ENCODE measurements around the gene CBX7. TPM values are rescaled to one million over a fixed set of nuclear protein-coding genes. Genes with fewer than 3 reads are reported as not detected.

The CBX7 gene
- total and polyA plus RNA-seq, 4 donors: 74.8 to 110 (median 92.0) TPM

- Histone ChIP-seq H3K4me1 (ENCODE audit: control insufficient read depth in 1 of 2, insufficient read depth in 2 of 2, low read length in 2 of 2) (no peaks in the 10 kb centered on the region), H3K27me3 (ENCODE audit: control insufficient read depth in 1 of 2, insufficient read depth in 2 of 2, low read length in 1 of 2) (no peaks in the 10 kb centered on the region), H3K9me3 (ENCODE audit: control insufficient read depth, low read length) (no peaks in the 10 kb centered on the region), H3K4me3 (ENCODE audit: low read length in 2 of 2) (no peak overlapping the region), H3K36me3 (ENCODE audit: control insufficient read depth in 1 of 2, insufficient read depth in 2 of 2, low read length in 1 of 2) (no peaks in the 10 kb centered on the region), H3K27ac (ENCODE audit: low read depth in 1 of 2, low read length in 2 of 2) (no peak overlapping the region)
- ATAC-seq (ENCODE audit: low FRiP score): no peak
- 88 to 94% methylated on average over 14 of the region's 14 CpGs for WGBS, 2 donors
- DNase-seq: no peak
- intact Hi-C loops (cut with DNase I): no loop called here
These were observed 57.6 kb downstream of the CBX7 start for GRCh38 chr22:39094717-39095389.

- no peak for DNase-seq
- no peaks in the 10 kb centered on the region for H3K4me1 ChIP-seq (ENCODE audit: control insufficient read depth in 1 of 2, insufficient read depth in 2 of 2, low read length in 2 of 2)
These were observed 60.2 kb downstream of the CBX7 start for GRCh38 chr22:39092111-39092862.

GRCh38 chr22:39091126-39092081, 61.1 kb downstream of the CBX7 start:
- 83% methylated on average over 23 of the region's 23 CpGs for WGBS, 2 donors
- no peak overlapping the region for H3K27ac ChIP-seq (ENCODE audit: low read depth in 1 of 2, low read length in 2 of 2)
- DNase-seq (peak in 1 of 2 donors; percentile 68), ATAC-seq (ENCODE audit: low FRiP score) (no peak)
- no peaks in the 10 kb centered on the region for H3K36me3 ChIP-seq (ENCODE audit: control insufficient read depth in 1 of 2, insufficient read depth in 2 of 2, low read length in 1 of 2)
- no peaks in the 10 kb centered on the region for H3K4me1 ChIP-seq (ENCODE audit: control insufficient read depth in 1 of 2, insufficient read depth in 2 of 2, low read length in 2 of 2)
- H3K27me3 ChIP-seq (ENCODE audit: control insufficient read depth in 1 of 2, insufficient read depth in 2 of 2, low read length in 1 of 2): no peaks in the 10 kb centered on the region
- no peaks in the 10 kb centered on the region for H3K9me3 ChIP-seq (ENCODE audit: control insufficient read depth, low read length)
- intact Hi-C loops (cut with DNase I): no loop called here
- H3K4me3 ChIP-seq (ENCODE audit: low read length in 2 of 2): no peak overlapping the region

More at GRCh38 chr22:39092111-39092862, 60.2 kb downstream of the CBX7 start:
- ATAC-seq (ENCODE audit: low FRiP score): no peak
- Histone ChIP-seq H3K4me3 (ENCODE audit: low read length in 2 of 2) (no peak overlapping the region), H3K27me3 (ENCODE audit: control insufficient read depth in 1 of 2, insufficient read depth in 2 of 2, low read length in 1 of 2) (no peaks in the 10 kb centered on the region), H3K9me3 (ENCODE audit: control insufficient read depth, low read length) (no peaks in the 10 kb centered on the region), H3K36me3 (ENCODE audit: control insufficient read depth in 1 of 2, insufficient read depth in 2 of 2, low read length in 1 of 2) (no peaks in the 10 kb centered on the region), H3K27ac (ENCODE audit: low read depth in 1 of 2, low read length in 2 of 2) (no peak overlapping the region)
- intact Hi-C loops (cut with DNase I): no loop called here
- 70 to 74% methylated on average over 8 of the region's 8 CpGs for WGBS, 2 donors

GRCh38 chr22:39090426-39091064, 61.9 kb downstream of the CBX7 start:
- ATAC-seq (ENCODE audit: low FRiP score): no peak
- 78 to 82% methylated on average over 15 of the region's 15 CpGs for WGBS, 2 donors

GRCh38 chr22:39089928-39090327, 62.6 kb downstream of the CBX7 start:
- peak in 1 of 2 donors; percentile 63 for DNase-seq
- Histone ChIP-seq H3K9me3 (ENCODE audit: control insufficient read depth, low read length) (no peaks in the 10 kb centered on the region), H3K27me3 (ENCODE audit: control insufficient read depth in 1 of 2, insufficient read depth in 2 of 2, low read length in 1 of 2) (no peaks in the 10 kb centered on the region), H3K36me3 (ENCODE audit: control insufficient read depth in 1 of 2, insufficient read depth in 2 of 2, low read length in 1 of 2) (no peaks in the 10 kb centered on the region), H3K4me1 (ENCODE audit: control insufficient read depth in 1 of 2, insufficient read depth in 2 of 2, low read length in 2 of 2) (no peaks in the 10 kb centered on the region), H3K4me3 (ENCODE audit: low read length in 2 of 2) (no peak overlapping the region), H3K27ac (ENCODE audit: low read depth in 1 of 2, low read length in 2 of 2) (no peak overlapping the region)
- intact Hi-C loops (cut with DNase I): no loop called here
- no peak for ATAC-seq (ENCODE audit: low FRiP score)
- WGBS, 2 donors: 77 to 78% methylated on average over 6 of the region's 6 CpGs

More at GRCh38 chr22:39090426-39091064, 61.9 kb downstream of the CBX7 start:
- Histone ChIP-seq H3K27me3 (ENCODE audit: control insufficient read depth in 1 of 2, insufficient read depth in 2 of 2, low read length in 1 of 2) (no peaks in the 10 kb centered on the region), H3K9me3 (ENCODE audit: control insufficient read depth, low read length) (no peaks in the 10 kb centered on the region), H3K36me3 (ENCODE audit: control insufficient read depth in 1 of 2, insufficient read depth in 2 of 2, low read length in 1 of 2) (no peaks in the 10 kb centered on the region), H3K4me1 (ENCODE audit: control insufficient read depth in 1 of 2, insufficient read depth in 2 of 2, low read length in 2 of 2) (no peaks in the 10 kb centered on the region), H3K27ac (ENCODE audit: low read depth in 1 of 2, low read length in 2 of 2) (no peak overlapping the region), H3K4me3 (ENCODE audit: low read length in 2 of 2) (no peak overlapping the region)
- intact Hi-C loops (cut with DNase I): no loop called here
- peak; percentile 62 to 72 for DNase-seq

- Histone ChIP-seq H3K27me3 (ENCODE audit: control insufficient read depth in 1 of 2, insufficient read depth in 2 of 2, low read length in 1 of 2) (no peaks in the 10 kb centered on the region), H3K27ac (ENCODE audit: low read depth in 1 of 2, low read length in 2 of 2) (no peak overlapping the region), H3K4me1 (ENCODE audit: control insufficient read depth in 1 of 2, insufficient read depth in 2 of 2, low read length in 2 of 2) (no peaks in the 10 kb centered on the region), H3K4me3 (ENCODE audit: low read length in 2 of 2) (no peak overlapping the region), H3K9me3 (ENCODE audit: control insufficient read depth, low read length) (no peaks in the 10 kb centered on the region), H3K36me3 (ENCODE audit: control insufficient read depth in 1 of 2, insufficient read depth in 2 of 2, low read length in 1 of 2) (no peaks in the 10 kb centered on the region)
- 79 to 88% methylated on average over 5 of the region's 5 CpGs for WGBS, 2 donors
- ATAC-seq (ENCODE audit: low FRiP score): no peak
- intact Hi-C loops (cut with DNase I): no loop called here
- DNase-seq: no peak
These were observed 63.8 kb downstream of the CBX7 start for GRCh38 chr22:39088685-39089032.

GRCh38 chr22:39087881-39088684, 64.4 kb downstream of the CBX7 start:
- WGBS, 2 donors: 49% methylated on average over 18 of the region's 18 CpGs
- no peak for ATAC-seq (ENCODE audit: low FRiP score)

GRCh38 chr22:39087098-39087497, 65.4 kb downstream of the CBX7 start:
- H3K4me1 ChIP-seq (ENCODE audit: control insufficient read depth in 1 of 2, insufficient read depth in 2 of 2, low read length in 2 of 2): no peaks in the 10 kb centered on the region
- H3K27ac ChIP-seq (ENCODE audit: low read depth in 1 of 2, low read length in 2 of 2): no peak overlapping the region
- no peaks in the 10 kb centered on the region for H3K27me3 ChIP-seq (ENCODE audit: control insufficient read depth in 1 of 2, insufficient read depth in 2 of 2, low read length in 1 of 2)
- ATAC-seq (ENCODE audit: low FRiP score): no peak
- H3K36me3 ChIP-seq (ENCODE audit: control insufficient read depth in 1 of 2, insufficient read depth in 2 of 2, low read length in 1 of 2): no peaks in the 10 kb centered on the region
- no peak for DNase-seq
- intact Hi-C loops (cut with DNase I): no loop called here
- WGBS, 2 donors: 85 to 86% methylated on average over 6 of the region's 6 CpGs
- H3K4me3 ChIP-seq (ENCODE audit: low read length in 2 of 2): no peak overlapping the region
- no peaks in the 10 kb centered on the region for H3K9me3 ChIP-seq (ENCODE audit: control insufficient read depth, low read length)

More at GRCh38 chr22:39087881-39088684, 64.4 kb downstream of the CBX7 start:
- Histone ChIP-seq H3K36me3 (ENCODE audit: control insufficient read depth in 1 of 2, insufficient read depth in 2 of 2, low read length in 1 of 2) (no peaks in the 10 kb centered on the region), H3K27me3 (ENCODE audit: control insufficient read depth in 1 of 2, insufficient read depth in 2 of 2, low read length in 1 of 2) (no peaks in the 10 kb centered on the region), H3K27ac (ENCODE audit: low read depth in 1 of 2, low read length in 2 of 2) (no peak overlapping the region), H3K4me1 (ENCODE audit: control insufficient read depth in 1 of 2, insufficient read depth in 2 of 2, low read length in 2 of 2) (no peaks in the 10 kb centered on the region), H3K4me3 (ENCODE audit: low read length in 2 of 2) (no peak overlapping the region), H3K9me3 (ENCODE audit: control insufficient read depth, low read length) (no peaks in the 10 kb centered on the region)
- intact Hi-C loops (cut with DNase I): no loop called here
- DNase-seq: no peak
